ENCODE measurements around the gene PYCARD. TPM values are rescaled to one million over a fixed set of nuclear protein-coding genes. Genes with fewer than 3 reads are reported as not detected.
"Not testable (repeated sequence)": the region's sequence is repeated elsewhere in the genome, so short reads cannot be mapped to it uniquely, and the experiment has no call there.

PYCARD gene
- 10 to 100 TPM; 23.1 to 29.8 TPM for total RNA-seq

DNA sequence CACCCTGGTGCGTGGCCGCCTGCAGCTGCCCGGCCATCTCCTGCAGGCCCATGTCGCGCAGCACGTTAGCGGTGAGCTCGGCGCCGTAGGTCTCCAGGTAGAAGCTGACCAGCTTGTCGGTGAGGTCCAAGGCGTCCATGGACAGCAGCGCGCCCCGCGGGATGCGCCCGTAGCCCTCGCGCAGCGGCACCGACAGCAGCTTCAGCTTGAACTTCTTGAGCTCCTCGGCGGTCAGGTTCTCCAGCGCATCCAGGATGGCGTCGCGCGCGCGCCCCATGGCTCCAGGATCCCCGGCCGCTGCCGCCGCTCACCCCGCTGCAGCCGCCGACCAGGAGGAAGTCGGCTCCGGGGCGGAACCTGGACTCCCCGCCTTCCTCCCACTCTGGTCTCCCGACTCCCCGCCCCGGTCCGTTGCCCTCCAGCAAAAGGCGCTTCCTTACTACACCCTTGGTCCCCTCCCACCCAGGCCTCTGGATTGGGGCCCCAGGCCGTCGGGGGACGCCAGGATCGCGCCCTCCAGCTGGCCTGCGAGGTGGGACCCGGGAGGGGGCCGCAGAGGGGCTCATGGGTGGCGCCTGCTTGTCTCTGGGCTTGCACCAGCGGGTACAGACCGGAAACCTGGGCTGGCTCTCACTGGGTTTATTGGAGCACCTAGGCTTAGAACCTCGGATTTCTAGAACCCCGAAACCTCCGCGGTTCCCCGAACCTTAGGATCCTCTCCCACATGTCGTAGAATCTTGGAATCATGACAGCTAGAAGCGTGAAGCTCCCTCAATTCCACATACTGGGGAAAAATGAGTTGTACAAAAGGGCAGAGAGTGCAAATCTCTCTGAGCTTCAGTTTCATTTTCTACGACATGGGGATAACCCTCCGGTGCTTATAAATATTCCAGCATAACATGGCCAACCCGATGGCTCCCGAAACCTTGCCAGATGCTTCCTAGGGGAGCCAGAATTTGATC, at the start of gene PYCARD:
PYCARD (minus strand) TSS at position 347 of the 962 bp plus-strand sequence; CDS start at position 277, 70 bp downstream.
- Mint-ChIP-seq H3K9me3 (no peaks in the 10 kb centered on the region), H3K4me1 (ENCODE audit: low read depth in 2 of 2) (peaks cover 45 to 53% of the 10 kb centered on the region in 2 donors), H3K27me3 (no peaks in the 10 kb centered on the region), H3K27ac (peak within 1 kb of the TSS; percentile 83 to 93), H3K4me3 (peak within 1 kb of the TSS; percentile 92), H3K36me3 (peaks cover 8% of the 10 kb centered on the region)
- ATAC-seq (peak; percentile 62 to 70), DNase-seq (ENCODE audit: low spot score) (no peak)

- Mint-ChIP-seq H3K27ac (peak overlapping the region; percentile 51 to 94), H3K36me3 (no peaks in the 10 kb centered on the region), H3K4me3 (peak overlapping the region; percentile 22), H3K27me3 (no peaks in the 10 kb centered on the region), H3K9me3 (no peaks in the 10 kb centered on the region), H3K4me1 (ENCODE audit: low read depth in 2 of 2) (peaks cover 40 to 46% of the 10 kb centered on the region in 2 donors)
- no peak for DNase-seq (ENCODE audit: low spot score)
- ATAC-seq: no peak
Observed at GRCh38 chr16:31251435-31251834, 48.9 kb upstream of the PYCARD start.

GRCh38 chr16:31250782-31251384, 48.3 kb upstream of the PYCARD start:
- Mint-ChIP-seq H3K27me3 (no peaks in the 10 kb centered on the region), H3K4me3 (peak overlapping the region; percentile 22), H3K36me3 (no peaks in the 10 kb centered on the region), H3K4me1 (ENCODE audit: low read depth in 2 of 2) (peaks cover 40 to 46% of the 10 kb centered on the region in 2 donors), H3K9me3 (no peaks in the 10 kb centered on the region), H3K27ac (peak overlapping the region; percentile 51 to 94)
- ATAC-seq (no peak), DNase-seq (ENCODE audit: low spot score) (no peak)

DNA sequence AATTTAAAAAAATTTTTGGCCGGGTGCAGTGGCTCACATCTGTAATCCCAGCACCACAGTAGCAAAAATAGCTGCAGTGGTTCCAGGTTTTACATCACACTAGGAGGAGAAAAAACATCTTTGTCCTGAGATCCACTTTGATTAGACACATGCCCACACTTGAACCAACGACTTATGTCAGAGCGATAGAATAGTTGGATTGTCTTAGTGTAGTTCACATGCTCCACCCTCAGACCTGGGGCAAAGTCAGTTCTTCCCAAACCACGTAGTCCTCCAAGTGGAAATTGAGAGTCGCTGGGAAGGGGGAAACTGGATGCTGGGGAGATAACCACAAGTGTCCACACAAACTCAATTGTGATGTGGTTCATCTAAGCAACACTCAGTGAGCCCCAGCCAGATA, 45.8 kb upstream of the PYCARD start:
- H3K9me3 Mint-ChIP-seq: no peaks in the 10 kb centered on the region
- H3K27me3 Mint-ChIP-seq: no peaks in the 10 kb centered on the region
- ATAC-seq: no peak
- H3K4me3 Mint-ChIP-seq: no peak overlapping the region
- H3K27ac Mint-ChIP-seq: no peak overlapping the region
- peaks cover 28 to 31% of the 10 kb centered on the region in 2 donors for H3K4me1 Mint-ChIP-seq (ENCODE audit: low read depth in 2 of 2)
- no peaks in the 10 kb centered on the region for H3K36me3 Mint-ChIP-seq
- DNase-seq (ENCODE audit: low spot score): no peak

DNA sequence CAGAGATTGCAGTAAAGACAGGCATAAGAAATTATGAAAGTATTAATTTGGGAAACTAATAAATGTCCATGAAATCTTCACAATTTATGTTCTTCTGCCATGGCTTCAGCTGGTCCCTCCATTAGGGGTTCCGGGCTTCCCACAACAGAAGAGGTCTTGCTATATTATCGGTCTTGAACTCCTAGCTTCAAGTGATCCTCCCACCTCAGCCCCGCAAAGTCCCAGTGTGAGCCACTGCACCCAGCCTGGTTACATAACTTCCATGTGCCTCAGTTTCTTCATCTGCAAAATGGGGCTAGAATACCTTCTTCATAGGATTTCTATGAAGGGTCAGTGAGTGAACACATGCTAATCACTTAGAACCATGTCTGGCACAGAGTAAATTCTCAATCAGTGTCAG, 43.7 kb upstream of the PYCARD start:
- Mint-ChIP-seq H3K36me3 (no peaks in the 10 kb centered on the region), H3K4me1 (ENCODE audit: low read depth in 2 of 2) (peaks cover 10 to 13% of the 10 kb centered on the region in 2 donors), H3K27ac (no peak overlapping the region), H3K9me3 (no peaks in the 10 kb centered on the region), H3K27me3 (no peaks in the 10 kb centered on the region), H3K4me3 (no peak overlapping the region)
- no peak for ATAC-seq
- DNase-seq (ENCODE audit: low spot score): no peak

GRCh38 chr16:31245598-31245997, 43.0 kb upstream of the PYCARD start:
- H3K27me3 Mint-ChIP-seq; H3K27ac Mint-ChIP-seq; H3K4me1 Mint-ChIP-seq (ENCODE audit: low read depth in 2 of 2); H3K4me3 Mint-ChIP-seq; ATAC-seq; H3K36me3 Mint-ChIP-seq; DNase-seq (ENCODE audit: low spot score); H3K9me3 Mint-ChIP-seq: not testable (repeated sequence)

DNA sequence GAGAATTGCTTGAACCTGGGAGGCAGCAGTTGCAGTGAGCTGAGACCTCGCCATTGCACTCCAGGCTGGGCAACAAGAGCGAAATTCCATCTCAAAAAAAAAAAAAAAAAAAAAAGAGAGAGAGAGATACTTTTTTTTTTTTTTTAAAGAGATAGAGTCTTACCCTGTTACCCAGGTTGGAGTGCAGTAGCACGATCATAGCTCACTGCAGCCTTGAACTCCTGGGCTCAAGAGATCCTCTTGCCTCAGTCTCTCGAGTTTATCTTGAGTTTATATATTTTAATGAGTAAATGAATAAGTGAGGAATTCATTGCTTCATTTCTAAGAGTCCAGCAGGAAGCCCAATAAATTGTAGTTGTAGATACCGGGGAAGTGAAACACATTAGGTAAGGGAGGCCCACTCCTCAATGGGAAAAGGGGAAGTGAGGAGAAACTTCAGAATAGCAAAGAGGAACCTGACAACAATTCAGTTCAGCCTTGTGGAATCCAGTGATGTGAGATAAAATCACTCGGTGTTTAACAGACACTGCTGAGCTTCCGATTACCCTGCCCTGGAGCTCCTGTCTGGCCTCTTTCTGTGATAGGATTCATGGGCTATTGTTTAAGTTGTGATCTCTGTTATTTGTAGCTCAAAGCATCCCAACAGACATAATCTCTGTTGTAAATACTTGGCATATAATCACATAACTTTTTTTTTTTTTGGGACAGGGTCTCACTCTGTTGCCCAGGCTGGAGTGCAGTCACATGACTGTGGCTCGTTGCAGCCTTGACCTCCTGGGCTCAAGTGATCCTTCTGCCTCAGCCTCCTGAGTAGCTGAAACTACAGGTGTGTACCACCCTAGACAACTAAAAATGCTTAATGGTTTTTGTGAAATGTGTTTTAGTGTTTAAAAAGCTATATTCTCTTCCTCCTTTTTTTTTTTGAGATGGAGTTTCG, 41.4 kb upstream of the PYCARD start:
- no peak for ATAC-seq
- Mint-ChIP-seq H3K4me1 (ENCODE audit: low read depth in 2 of 2) (no peaks in the 10 kb centered on the region), H3K4me3 (no peak overlapping the region), H3K27me3 (no peaks in the 10 kb centered on the region), H3K36me3 (no peaks in the 10 kb centered on the region), H3K27ac (no peak overlapping the region), H3K9me3 (no peaks in the 10 kb centered on the region)
- no peak for DNase-seq (ENCODE audit: low spot score)

DNA sequence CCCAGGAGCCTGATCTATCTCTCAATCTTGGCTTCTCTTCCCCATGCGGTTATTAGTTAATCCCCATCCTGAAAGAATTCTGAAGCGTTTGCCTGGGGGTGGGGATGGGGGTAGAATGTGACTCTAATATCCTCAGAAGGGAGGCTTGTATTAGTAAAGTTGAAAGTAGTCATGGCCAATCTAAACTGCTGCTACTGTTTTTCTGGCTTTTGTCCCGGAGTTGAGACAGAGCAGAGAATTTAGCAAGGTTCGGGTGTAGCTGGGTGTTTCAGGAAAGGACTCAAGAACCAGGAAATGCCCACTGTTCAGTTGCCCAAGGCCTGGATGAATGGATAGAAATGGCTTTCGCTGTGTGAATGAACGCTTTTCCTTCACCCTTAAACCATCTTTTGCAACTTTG, 39.6 kb upstream of the PYCARD start:
- ATAC-seq (no peak), DNase-seq (ENCODE audit: low spot score) (no peak)
- no peak overlapping the region for H3K4me3 Mint-ChIP-seq
- H3K9me3 Mint-ChIP-seq: no peaks in the 10 kb centered on the region
- H3K27me3 Mint-ChIP-seq: no peaks in the 10 kb centered on the region
- no peak overlapping the region for H3K27ac Mint-ChIP-seq
- H3K36me3 Mint-ChIP-seq: no peaks in the 10 kb centered on the region
- H3K4me1 Mint-ChIP-seq (ENCODE audit: low read depth in 2 of 2): no peaks in the 10 kb centered on the region

GRCh38 chr16:31238041-31238440, 35.5 kb upstream of the PYCARD start:
- H3K9me3 Mint-ChIP-seq: no peaks in the 10 kb centered on the region
- H3K4me3 Mint-ChIP-seq: no peak overlapping the region
- no peak for ATAC-seq
- no peaks in the 10 kb centered on the region for H3K36me3 Mint-ChIP-seq
- no peak for DNase-seq (ENCODE audit: low spot score)
- no peak overlapping the region for H3K27ac Mint-ChIP-seq
- H3K27me3 Mint-ChIP-seq: no peaks in the 10 kb centered on the region
- H3K4me1 Mint-ChIP-seq (ENCODE audit: low read depth in 2 of 2): peaks cover 0 to 4% of the 10 kb centered on the region in 2 donors

DNA sequence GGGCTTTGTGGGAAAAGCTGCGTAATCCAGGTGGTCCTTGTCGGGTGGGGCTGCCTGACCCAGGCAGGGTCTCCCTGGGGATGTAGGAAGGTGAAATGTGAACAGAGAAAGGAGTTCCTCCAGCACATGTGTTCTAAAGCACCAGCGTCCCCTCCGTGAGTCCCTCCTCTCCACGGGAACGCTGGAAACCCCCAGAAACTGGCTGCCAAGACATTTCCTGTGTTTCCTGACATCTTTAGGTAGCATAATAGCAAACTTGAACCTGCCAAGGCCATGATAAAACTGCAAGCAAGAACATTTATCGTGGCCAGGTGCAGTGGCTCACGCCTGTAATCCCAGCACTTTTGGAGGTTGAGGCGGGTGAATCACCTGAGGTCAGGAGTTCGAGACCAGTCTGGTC, 26.9 kb upstream of the PYCARD start:
- Mint-ChIP-seq H3K27ac (no peak overlapping the region), H3K36me3 (no peaks in the 10 kb centered on the region), H3K9me3 (no peaks in the 10 kb centered on the region), H3K27me3 (no peaks in the 10 kb centered on the region), H3K4me3 (no peak overlapping the region), H3K4me1 (ENCODE audit: low read depth in 2 of 2) (peaks cover 0 to 3% of the 10 kb centered on the region in 2 donors)
- ATAC-seq: no peak
- DNase-seq (ENCODE audit: low spot score): no peak

DNA sequence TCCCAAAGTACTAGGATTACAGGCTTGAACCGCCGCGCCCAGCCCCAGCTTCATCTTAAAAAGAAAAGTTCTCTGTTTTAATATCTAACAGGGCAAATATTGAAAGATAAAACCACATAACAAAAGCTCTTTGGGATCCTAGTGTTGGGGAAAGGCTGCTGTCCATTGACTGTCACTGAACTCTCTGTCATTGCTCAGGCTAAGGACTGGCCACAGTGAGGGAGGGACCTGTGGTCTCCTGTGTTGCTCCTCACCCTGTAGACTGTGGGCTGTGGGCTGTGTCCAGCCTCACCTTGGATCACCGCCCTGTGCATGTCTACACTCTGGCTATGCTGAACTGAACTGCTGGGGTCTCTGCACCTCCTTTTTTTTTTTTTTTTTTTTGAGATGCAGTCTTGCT, 25.6 kb upstream of the PYCARD start:
- Mint-ChIP-seq H3K27ac (no peak overlapping the region), H3K4me1 (ENCODE audit: low read depth in 2 of 2) (peaks cover 0 to 3% of the 10 kb centered on the region in 2 donors), H3K27me3 (no peaks in the 10 kb centered on the region), H3K9me3 (no peaks in the 10 kb centered on the region), H3K36me3 (no peaks in the 10 kb centered on the region), H3K4me3 (no peak overlapping the region)
- DNase-seq (ENCODE audit: low spot score): no peak
- ATAC-seq: no peak

GRCh38 chr16:31225193-31225592, 22.6 kb upstream of the PYCARD start:
- H3K27ac Mint-ChIP-seq: peak overlapping the region in 1 of 2 donors; percentile 58
- ATAC-seq: no peak
- no peaks in the 10 kb centered on the region for H3K36me3 Mint-ChIP-seq
- peaks cover 0 to 13% of the 10 kb centered on the region in 2 donors for H3K4me1 Mint-ChIP-seq (ENCODE audit: low read depth in 2 of 2)
- no peak for DNase-seq (ENCODE audit: low spot score)
- H3K4me3 Mint-ChIP-seq: no peak overlapping the region
- H3K27me3 Mint-ChIP-seq: peaks cover 13 to 14% of the 10 kb centered on the region in 2 donors
- no peaks in the 10 kb centered on the region for H3K9me3 Mint-ChIP-seq

GRCh38 chr16:31224092-31224955, 21.8 kb upstream of the PYCARD start:
- Mint-ChIP-seq H3K4me3 (no peak overlapping the region), H3K9me3 (no peaks in the 10 kb centered on the region), H3K27ac (no peak overlapping the region), H3K27me3 (peaks cover 13 to 14% of the 10 kb centered on the region in 2 donors), H3K36me3 (no peaks in the 10 kb centered on the region), H3K4me1 (ENCODE audit: low read depth in 2 of 2) (peaks cover 0 to 13% of the 10 kb centered on the region in 2 donors)
- peak in 1 of 2 donors; percentile 17 for ATAC-seq
- DNase-seq (ENCODE audit: low spot score): no peak
